A172 (cell line): Measurements from ENCODE around the gene CLEC4D. TPM values are rescaled to one million over a fixed set of nuclear protein-coding genes. Genes with fewer than 3 reads are reported as not detected.
"Not testable (repeated sequence)": the region's sequence is repeated elsewhere in the genome, so short reads cannot be mapped to it uniquely, and the experiment has no call there.

Source experiments
- DNase-seq: peaks from one replicate; pipeline ENCODE4 v3.0.0-alpha.2; 2015; ENCODE audit warnings: low spot score
- total RNA-seq: library from RNA; depleted of rRNA; stranded (reverse); fragments of >200 nt; shearing (Covaris generic); gene quantifications from 2 replicates; pipeline ENCODE4 v1.2.3, GENCODE V29; 2014; rRNA removed

Gene CLEC4D
- not detected in 2 replicates for total RNA-seq

- DNase-seq = no peak
These were observed at the start of gene CLEC4D for GRCh38 chr12:8513256-8513655. TSS of gene CLEC4D (plus strand) at chr12:8513503. CDS start at chr12:8513733, 230 bp downstream.

GRCh38 chr12:8465301-8465996, 47.9 kb upstream of the CLEC4D start:
- no peak for DNase-seq

DNA sequence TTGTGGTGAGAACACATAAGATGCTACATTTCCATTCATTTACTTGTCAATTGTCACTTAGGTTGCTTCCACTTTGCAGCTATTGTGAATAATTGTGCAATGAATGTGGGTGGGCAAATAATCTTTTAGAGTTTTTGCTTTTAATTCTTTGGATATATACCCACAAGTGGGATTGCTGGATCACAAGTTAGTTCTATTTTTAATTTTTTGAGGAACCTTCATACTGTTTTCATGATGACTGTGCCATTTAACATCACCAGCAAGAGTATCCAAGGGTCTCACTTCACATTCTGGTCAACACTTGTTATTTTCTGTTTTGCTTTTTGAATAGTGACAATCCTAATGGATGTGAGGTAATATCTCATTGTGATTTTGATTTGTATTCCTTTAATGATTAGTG, 47.1 kb upstream of the CLEC4D start:
- no peak for DNase-seq

- DNase-seq = no peak
These were observed 42.2 kb upstream of the CLEC4D start for GRCh38 chr12:8471090-8471489.

DNA sequence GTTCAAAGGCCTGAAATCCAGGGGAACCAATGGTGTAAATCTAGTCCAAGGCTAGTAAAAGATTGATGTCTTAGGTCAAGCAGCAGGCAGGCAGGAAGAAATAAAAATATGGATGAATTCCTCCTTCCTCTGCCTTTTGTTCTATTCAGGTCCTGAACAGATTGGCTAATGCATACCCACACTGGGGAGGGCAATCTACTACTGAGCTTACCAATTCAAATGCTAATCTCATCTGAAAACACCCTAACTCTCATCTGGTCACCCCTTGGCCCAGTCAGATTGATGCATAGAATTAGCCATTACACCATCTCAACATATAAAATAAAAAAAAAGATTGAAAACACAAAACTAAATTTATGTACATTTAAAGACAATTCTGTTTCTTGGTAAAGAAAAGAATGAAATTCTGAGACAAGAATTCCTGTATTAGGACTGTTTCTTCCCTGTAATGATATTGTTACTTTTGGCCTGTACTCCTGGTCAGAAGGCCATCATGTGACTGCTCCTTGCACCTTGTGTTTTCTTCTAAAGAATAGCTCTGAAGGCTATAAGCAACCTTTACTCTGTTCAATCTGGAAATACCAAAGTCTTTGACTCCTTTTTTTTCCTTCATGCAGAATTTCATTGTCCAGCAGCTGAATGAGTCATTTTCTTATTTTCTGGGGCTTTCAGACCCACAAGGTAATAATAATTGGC, 37.6 kb upstream of the CLEC4D start:
- no peak for DNase-seq

DNA sequence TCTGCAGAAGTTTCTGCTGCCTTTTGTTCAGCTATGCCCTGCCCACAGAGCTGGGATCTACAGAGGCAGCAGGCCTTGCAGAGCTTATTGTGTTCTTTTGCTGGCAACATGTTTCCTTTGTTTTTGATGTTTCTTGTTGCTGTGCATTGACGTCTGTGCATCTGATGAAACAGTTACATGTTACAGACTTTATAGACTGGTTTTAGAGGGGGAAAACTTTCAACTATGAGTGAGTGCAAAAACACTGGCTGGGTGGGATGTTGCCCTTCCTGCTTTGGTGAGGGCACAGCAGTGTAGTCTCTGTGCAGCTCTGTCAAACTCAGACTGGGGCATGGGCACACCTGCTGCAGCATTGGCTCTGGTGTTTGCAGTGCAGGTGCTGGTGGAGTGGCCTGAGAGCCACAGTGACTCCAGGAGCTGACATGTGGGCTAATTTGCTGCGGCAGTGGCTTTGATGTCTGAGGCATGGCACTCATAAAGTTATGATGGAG, 30.7 kb upstream of the CLEC4D start:
- no peak for DNase-seq

DNA sequence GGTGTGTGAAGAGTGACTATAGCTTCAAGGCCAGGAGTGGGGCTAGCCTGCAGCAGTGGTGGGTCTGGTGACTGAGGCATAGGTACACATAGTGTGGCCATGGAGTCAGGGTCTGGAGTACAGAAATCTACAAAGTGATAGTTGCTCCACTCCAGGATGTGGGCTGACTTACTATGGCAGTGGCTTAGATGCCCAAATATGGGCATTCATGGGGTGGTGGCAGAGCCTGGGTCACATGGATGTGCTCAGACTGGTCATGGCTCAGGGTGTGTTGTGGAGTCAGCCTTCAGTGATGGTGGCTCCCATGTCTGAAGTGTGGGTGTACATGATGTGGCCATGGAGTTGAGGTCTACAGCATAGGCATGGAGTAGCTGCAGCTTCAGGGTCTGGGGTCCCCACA, 30.2 kb upstream of the CLEC4D start:
- no peak for DNase-seq

DNA sequence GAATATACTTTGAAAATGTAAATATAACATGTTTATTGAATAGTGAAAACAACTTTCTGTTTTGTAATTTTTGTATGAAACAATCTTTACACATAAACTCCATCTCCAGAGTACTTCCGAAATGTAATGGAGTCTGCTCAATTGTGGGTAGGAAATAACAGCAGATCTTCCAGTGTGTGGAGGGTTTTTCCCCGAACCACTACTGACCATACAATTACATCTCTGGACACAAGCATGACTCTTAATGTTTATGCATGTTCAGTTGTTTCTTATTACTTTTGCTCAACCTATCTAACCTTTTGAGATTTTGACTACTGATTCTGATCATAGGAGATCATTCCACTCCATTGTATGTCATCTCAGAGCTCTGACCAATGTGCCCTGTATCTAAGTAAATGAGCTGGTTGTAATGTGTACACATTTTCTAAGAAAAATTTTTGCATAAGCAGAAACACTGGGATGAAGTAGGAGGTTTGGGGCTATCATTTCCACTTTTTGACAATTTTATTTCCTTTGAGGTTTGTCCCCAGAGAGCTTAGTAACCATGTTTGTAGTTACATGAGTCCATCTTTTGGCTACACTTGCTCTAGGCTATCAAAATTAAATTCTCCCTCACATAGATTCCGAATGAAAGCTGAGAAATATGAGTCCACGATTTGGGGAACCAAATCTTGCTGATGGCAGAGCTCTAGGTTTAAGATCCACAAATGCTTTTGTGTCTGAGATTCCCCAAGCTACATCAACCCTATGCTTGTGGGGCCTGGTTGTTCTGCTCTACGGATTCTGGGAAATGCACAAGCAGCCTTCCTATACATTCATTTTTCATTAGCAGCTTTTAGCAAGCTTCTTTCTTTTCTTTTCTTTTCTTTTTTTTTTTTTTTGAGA, 21.4 kb upstream of the CLEC4D start:
- no peak for DNase-seq

DNA sequence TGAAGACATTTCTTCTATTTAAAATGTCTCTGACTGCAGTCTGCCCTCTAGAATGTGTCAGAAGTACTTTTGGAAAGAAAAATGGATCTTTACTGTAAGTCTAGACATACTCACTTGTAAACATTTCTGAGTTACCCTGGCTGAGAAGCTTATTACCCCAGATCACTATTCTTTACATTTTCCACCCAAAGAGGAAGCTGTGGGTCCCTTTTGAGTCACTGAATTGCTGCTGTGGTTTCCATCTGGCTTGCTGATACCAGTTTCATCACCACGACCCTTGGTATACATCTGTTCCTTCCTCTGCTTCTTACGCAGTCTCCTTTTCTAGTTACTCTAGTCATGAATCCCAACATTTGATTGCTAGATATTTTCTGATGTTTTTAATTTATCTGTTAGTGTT, 20.2 kb upstream of the CLEC4D start:
- DNase-seq = no peak

GRCh38 chr12:8495671-8496070, 17.6 kb upstream of the CLEC4D start:
- DNase-seq = not testable (repeated sequence)

DNA sequence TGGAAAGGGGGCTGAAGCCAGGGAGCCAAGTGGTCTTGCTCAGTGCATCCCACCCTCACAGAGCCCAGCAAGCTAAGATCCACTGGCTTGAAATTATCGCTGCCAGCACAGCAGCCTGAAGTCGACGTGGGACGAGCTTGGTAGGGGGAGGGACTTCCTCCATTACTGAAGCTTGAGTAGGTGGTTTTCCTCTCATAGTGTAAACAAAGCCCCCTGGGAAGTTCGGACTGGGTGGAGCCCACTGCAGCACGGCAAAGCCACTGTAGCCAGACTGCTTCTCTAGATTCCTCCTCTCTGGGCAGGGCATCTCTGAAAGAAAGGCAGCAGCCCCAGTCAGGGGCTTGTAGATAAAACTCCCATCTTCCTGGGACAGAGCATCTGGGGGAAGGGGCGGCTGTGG, 17.2 kb upstream of the CLEC4D start:
- DNase-seq = not testable (repeated sequence)

- DNase-seq = no peak
These were observed 13.7 kb upstream of the CLEC4D start for GRCh38 chr12:8499616-8500015.

DNA sequence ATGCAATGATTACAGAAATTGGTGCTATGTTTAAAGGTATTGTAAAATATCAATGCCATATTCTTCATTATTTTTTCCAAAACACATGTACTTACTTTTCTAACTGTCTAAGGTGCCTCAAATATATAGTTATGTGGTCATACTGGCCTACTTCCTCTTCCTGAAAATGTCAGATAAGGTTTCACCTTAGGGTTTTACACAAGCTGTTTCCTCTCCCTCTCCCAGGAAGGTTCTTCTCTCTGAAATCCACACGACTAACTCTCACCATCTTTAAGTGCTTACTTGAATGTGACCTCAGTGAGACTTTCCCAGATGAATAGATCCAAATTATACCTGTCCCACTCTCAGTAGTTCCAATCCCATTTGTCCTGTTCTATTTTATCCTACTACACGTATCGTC, 11.6 kb upstream of the CLEC4D start:
- no peak for DNase-seq

DNA sequence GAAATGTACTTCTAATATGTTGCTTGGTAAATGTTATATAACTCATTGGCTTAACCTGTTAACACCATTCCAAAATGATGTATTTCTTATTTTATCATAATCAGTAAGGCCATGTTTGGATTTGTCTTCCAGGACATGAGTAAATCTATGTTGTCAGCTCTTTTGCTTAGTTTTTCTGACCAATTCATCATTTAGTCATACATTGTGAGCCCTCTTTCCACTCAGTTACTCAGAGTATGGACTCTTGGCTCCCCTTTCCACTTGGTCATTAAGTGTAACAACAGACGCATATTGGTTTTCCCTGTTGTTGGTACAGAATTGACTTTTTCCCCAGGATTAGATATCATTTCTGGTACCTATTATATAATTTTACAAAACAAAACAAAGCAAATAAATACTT, 9.0 kb upstream of the CLEC4D start:
- DNase-seq = no peak

DNA sequence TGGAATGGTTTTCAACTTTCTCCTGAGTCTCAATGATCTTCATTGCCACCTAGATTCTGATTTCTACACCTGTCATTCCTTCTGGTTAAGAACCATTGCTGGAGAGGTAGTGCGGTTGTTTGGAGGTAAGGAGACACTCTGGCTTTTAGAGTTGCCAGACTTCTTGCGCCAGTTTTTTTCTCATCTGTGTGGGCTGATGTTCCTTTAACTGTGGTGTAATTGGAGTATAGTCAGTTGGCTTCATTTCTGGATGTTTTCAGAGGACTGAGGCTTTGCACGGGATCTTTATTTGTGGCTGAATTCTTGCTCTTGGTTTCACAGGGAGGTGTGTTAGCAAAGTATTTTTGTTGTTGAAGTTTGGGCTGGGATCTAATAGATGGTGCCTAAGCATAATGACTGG, 5.7 kb upstream of the CLEC4D start:
- no peak for DNase-seq

DNA sequence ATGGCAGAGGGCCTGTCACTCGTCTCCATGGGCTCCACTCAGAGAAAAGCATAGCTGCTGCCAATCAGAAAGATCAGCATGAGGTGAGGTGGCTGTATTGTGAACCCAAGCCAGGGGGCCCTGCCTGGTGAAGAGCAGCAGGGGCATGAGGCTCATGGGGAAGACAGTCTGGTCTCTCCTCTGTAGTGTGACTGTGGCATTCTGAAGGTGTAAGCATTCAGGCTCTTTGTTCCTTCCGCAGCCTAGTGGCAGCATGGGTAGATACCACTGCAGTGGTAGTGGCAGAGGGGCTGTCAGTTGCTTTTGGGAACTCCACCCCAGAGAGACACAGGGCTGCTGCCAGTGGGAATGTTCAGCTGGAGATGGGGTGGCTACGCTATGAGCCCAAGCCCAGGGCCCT, 5.1 kb upstream of the CLEC4D start:
- no peak for DNase-seq

GRCh38 chr12:8508910-8509841, 4.1 kb upstream of the CLEC4D start:
- no peak for DNase-seq

GRCh38 chr12:8517971-8518370, 4.7 kb downstream of the CLEC4D start:
- no peak for DNase-seq

DNA sequence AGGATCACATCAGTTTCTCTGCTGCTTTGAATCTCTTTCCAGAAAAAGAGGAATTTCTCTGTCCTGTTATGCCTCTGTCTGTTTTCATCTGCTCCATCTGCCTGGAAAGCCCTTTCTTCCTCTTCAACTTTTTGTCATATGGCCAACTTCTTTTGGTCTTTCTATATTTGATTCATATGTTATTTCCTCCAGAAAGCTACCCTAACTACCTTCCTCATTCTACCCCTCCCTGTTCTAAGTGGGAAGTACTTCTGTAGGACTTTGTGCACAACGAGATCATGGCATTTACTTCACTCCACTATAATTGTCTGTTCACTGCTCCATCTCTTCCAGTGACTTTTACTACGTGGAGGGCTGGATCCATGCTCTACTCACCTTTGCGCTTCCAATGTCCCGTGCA, 5.9 kb downstream of the CLEC4D start:
- DNase-seq = no peak

DNA sequence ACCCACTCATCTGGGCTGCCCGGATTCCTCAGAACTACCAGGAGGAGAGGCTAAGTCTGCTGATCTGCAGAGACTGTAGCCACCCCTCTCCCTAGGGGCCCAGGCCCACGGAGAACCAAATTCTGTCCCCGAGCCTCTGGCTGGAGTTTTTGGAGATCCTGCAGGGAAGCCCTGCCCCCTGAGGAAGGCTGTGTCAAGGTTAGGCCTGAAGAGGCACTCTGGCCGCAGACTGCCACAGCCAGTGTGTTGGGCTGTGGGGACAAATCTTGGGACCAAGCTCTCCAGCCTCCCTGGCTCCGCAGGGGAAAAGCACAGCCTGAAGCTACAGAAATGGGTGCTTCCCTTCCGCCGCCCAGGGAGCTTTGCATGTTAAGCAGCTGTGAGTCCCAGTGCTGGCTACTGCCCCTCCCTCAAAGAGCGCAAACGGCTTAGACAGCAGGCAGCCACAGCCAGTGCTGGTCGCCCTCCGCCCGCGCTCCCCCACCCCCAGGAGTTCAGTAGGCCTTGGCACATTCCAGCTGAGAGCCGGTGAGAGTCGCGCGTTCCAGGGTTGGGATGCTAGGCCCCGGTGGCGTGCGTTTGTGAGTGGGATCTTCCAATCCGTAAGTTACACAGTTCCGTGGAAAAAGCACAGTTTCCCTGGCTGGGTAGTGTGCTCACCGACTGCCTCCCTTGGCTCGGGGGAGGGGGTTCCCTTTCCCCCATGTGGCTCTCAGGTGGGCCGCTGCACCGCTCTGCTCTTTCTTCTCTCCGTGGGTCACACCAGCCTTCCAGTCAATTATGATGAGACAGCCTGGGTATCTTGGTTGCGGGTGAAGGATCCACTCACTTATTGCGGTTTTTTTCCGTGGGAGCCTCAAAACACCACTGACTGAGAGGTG, 14.2 kb downstream of the CLEC4D start:
- no peak for DNase-seq
